Measurements from ENCODE around the gene TIMM22.

The TIMM22 gene

DNA sequence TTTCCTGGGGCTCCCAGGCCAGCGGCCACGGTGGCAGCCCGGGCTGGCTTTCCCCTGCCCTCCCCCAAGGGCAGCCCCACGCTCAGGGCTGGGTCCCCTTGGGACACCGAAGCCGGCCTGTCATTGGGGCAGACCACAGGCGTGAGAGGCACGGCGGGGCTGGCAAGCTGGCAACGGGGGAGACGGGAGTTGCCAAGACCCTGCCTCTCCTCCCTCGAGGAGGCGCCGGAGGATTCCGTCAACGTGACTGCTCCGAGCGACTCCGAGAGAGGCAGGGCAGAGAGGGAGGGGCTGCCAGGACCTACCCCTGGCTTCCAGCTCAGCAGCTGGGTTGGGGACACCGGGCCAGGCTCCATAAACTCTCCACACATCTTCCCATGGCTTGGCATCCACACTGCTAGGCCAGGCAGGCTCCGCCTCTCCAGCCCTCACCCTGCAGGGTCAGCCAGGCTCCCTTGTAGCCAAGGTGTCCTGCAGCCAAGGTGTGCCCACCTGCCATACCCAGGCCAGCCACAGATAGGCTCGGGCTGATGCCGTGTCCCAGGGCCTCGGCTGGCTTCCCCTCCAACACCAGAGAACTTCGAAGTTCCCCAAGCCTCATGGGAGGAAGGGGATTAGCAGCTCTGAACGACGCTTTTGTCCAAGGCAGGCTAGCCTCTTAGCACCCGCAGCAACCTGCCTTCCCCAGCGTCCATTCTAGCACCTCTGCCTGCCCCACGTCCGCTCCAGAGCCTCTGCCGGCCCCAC, 25.5 kb downstream of the TIMM22 start:
- DNase-seq (ENCODE audit: low spot score) = no peak

DNA sequence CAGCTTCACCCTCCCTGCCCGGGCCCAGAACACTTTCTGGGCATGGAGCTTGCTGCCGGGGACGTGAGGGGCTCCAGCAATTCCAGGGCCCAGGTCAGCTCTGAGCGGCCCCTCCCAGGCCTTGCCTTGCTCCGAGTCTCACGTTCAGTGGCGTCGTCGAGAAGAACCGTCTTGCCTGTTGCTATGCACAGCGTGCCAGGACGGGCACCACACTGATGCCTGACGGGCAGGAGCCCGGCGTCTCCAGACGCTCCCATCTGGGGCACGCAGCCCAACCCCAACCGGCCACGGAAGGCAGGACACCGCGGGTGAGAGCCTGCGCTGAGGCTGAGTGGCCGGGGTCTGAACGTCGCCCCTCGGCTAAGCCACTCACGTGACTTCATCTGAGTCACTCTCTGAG, 27.1 kb downstream of the TIMM22 start:
- DNase-seq (ENCODE audit: low spot score) = no peak

GRCh38 chr17:1025733-1026598, 29.0 kb downstream of the TIMM22 start:
- DNase-seq (ENCODE audit: low spot score) = no peak

- DNase-seq (ENCODE audit: low spot score) = no peak
Measured at GRCh38 chr17:1026599-1026975, 29.7 kb downstream of the TIMM22 start.

- DNase-seq (ENCODE audit: low spot score) = no peak
Measured at GRCh38 chr17:1027044-1027443, 30.1 kb downstream of the TIMM22 start.

DNA sequence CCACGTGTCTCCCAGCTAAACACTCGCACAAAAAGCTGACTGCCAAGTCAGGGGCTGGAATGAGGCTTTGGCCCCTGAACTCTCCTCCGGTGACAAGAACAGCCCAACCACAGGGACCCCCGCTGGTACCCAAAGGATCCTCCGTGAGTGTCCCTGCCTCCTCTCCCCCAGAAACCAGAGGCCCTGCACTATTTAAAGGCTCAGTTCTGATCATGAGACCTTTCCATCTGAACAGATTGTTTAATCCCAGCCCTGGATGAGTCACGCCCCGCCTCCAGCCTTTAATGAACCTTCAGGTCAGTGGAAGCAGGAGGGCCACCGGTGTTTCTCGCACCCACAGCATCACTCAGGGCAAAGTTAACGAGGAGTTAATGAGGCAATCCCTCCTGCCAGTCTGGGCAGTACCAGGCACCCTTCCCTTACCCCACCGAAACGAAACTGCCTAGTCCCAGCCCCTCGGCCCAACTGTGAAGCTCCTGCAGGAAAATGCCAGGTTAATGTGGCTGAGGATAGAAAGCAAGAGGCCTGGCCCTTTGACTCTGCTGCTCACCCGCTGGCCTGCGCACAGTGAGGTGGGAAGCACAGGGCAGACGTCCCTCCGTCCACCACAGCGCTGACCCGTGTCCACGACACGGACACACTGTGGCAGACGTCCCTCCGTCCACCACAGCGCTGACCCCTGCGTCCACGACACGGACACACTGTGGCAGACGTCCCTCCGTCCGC, 32.4 kb downstream of the TIMM22 start:
- no peak for DNase-seq (ENCODE audit: low spot score)

- DNase-seq (ENCODE audit: low spot score) = no peak
Measured at GRCh38 chr17:1029922-1030644, 33.2 kb downstream of the TIMM22 start.

DNA sequence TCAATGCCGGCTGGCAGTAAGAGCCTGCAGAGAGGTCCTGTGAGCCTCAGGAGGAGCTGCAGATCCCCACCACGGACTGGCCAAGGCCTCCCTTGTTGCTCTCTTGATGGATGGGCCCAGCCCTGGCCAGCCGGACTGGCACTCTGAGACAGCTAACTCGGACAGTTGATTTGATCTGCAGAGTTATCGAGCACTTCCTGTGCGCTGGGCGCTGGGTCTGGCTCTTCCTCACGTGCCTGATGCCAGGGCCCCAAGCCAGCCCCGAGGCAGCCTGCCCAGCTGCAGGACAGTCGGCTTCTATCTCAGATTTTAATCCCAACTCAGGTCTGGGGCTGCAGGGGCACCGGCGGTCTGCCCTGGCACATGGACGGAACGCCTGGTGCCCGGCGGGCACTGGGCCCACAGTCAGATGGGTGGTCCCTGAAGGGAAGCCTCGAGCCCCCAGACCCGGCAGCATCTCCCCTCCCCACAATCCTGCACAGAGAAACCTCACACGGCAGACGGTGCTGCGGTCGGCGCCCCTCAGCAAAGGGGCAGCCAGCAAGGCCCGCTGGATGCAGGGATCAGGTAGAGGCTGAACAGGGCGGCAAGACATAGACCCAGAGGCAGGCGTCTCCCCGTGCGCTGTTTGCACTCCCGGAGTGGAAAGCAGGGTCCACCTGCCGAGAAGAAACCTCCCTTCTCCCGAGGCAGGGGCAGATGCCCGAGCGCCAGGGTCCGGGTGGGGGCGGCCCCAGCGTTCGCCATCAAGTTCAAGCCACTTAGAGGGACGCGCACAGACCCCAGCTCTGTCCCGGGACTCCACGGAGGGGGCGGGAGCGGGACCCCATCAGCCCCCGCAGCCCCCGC, 34.0 kb downstream of the TIMM22 start:
- DNase-seq (ENCODE audit: low spot score) = no peak

DNA sequence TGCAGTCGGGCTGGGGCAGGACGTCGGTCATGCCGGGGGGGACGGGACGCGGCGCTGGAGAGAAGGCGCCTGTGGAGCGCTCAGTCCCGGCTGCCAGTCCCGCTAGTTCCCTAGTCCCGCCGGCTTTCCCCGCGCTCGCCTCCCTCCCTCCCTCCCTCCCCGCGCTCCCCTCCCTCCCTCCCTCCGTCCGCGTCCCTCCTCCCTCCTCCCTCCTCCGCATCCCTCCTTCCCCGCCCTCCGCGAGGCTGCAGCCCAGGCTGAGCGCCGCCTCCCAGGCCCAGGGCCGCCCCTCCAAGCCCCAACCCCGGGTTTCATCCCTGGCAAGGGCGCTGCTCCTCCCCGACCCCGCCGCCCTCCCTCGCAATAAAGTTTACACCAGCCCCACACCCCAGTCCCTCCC, 34.8 kb downstream of the TIMM22 start:
- DNase-seq (ENCODE audit: low spot score) = no peak

- DNase-seq (ENCODE audit: low spot score) = no peak
Measured at GRCh38 chr17:1032391-1032790, 35.5 kb downstream of the TIMM22 start.

- no peak for DNase-seq (ENCODE audit: low spot score)
Measured at GRCh38 chr17:1033503-1033902, 36.6 kb downstream of the TIMM22 start.

DNA sequence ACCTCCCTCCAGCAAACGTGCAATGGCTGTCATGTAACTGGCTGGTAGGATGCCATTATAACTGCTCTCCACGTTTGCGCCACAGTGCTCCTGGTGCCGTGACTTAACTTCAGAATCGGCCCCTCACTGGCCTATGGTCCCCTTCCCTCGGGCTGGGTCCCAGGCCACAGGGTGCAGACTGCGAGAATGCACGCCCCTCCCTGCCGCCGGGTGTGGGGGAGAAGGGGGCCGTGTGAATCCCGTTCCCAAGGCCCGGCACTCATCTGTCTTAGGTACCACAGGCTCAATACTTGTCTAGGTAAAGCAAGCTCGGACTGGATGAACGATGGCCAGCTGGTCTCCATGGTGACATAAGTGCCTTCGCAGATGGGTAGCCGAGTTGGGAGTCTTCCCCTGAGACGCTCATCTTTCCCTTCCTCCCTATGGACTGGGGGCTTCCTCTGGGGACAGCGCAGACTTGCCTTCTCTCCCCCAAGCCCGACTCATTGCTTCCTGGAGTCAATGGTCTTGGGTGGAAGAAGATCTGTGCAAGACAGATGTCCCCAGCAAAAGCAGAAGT, 37.8 kb downstream of the TIMM22 start:
- no peak for DNase-seq (ENCODE audit: low spot score)

- no peak for DNase-seq (ENCODE audit: low spot score)
Measured at GRCh38 chr17:1035546-1036170, 38.7 kb downstream of the TIMM22 start.

GRCh38 chr17:1036171-1036844, 39.4 kb downstream of the TIMM22 start:
- DNase-seq (ENCODE audit: low spot score) = no peak

- DNase-seq (ENCODE audit: low spot score) = no peak
Measured at GRCh38 chr17:1036845-1037237, 39.9 kb downstream of the TIMM22 start.

GRCh38 chr17:1037238-1037879, 40.4 kb downstream of the TIMM22 start:
- no peak for DNase-seq (ENCODE audit: low spot score)

DNA sequence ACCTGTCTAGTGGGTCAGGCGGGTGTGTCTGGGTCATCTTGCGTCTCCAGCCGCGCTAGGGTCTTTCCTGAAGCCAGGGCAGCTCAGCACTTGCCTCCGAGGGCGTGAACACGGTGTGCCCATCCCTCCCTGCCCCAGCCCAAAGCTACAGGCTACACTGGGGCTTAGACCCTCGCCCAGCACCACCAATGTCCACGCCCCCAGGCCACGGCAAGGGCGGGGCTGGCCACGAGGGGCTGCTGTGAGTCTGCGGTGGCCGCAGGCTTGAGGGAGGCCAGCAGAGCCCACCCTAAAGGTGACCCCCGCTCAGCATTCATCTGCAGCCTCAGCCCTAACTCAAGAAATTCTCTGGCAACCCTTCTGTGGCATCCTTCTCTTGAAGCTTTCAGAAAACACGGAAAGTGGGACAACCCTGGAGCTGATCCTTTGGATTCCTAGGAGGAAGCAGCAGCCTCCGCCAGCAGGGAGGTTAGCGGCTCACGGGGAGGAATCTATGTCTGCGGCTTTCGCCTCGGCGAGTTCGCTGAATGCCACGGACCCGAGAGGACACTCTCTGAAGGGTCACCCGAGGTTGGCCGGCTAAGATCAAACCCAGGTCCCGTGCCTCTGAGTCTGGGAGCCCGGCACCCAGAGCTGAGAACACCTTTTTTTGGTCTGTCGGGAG, 41.7 kb downstream of the TIMM22 start:
- no peak for DNase-seq (ENCODE audit: low spot score)

DNA sequence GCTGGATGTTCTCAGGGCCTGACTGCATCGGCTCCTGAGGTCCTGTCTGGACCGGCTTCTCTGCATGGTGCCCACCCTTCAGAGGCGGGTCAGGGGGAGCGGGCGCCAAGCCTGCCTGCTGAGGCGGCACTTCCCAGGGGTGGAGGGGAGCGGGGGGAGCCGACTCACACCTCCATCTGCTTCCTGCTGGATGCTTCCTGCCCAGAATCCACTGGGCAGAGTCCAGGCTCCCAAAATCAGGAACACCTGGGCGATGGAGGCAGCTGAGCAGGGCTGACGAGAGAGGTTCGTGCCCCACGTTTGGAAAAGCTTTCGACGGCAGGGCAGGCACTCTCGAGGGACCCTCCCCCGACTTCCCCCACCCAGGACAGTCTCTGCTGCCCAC, 42.2 kb downstream of the TIMM22 start:
- DNase-seq (ENCODE audit: low spot score) = no peak

All from LoVo (cell line).